GM18873 (cell line): ENCODE data around the gene KIAA1671.

Experiments used
- ATAC-seq: cut with Tn5 transposase; IDR thresholded peaks from one replicate; pipeline ENCODE4 v1.9.1; 2021; ENCODE audit warnings: mild to moderate bottlenecking, moderate library complexity, moderate number of reproducible peaks; ENCODE audit not compliant: unreplicated experiment, low FRiP score

The KIAA1671 gene

DNA sequence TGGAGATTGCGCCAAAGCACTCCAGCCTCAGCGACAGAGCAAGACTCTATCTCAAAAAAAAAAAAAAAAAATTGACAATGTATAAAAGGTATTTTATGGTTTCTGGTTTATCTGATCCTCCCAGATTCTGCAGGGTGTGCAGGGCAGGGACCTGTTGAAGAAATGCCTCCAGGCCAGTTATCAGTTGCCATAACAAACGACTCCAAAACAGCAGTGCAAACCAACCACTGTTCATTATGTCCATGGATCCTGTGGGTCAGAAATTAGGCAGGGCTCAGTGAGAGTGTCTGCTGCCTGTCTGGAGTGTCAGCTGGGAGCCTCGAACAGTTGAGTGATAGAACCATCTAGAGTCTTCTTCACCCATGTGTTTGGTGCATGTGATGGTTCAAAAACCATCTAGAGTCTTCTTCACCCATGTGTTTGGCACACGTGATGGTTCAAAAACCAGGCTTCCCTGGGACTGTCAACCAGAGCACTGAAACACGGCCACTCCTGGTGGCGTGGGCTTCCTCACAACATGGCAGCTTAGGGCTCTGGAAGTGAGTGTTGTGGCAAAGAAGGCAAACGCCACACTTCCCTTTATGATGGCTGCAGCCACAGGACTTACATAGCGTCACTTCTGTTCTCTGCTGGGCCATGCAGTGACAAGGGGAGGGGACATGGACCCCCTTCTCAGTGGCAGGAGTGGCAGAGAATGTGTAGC lies 132.0 kb downstream of the KIAA1671 start:
- ATAC-seq, result no peak

DNA sequence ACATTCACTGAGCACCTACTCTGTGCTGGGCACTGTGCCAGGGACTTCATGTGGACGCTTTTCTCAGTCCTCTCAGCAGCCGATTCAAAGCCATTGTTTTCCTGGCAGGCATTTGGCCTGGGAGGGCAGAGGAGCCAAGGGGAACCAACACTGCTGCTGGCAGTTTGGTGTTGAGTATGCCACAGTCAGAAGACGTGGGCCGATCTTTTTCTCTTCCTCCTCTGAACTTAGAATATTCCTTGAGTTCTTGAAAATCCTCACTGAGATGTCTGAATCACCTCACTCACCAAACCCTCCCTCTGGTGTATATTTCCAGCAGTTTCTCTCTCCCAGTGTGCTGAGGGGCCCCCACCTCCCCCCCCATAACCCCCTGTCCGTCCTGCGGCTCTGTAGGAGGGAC lies 132.6 kb downstream of the KIAA1671 start:
- no peak for ATAC-seq

DNA sequence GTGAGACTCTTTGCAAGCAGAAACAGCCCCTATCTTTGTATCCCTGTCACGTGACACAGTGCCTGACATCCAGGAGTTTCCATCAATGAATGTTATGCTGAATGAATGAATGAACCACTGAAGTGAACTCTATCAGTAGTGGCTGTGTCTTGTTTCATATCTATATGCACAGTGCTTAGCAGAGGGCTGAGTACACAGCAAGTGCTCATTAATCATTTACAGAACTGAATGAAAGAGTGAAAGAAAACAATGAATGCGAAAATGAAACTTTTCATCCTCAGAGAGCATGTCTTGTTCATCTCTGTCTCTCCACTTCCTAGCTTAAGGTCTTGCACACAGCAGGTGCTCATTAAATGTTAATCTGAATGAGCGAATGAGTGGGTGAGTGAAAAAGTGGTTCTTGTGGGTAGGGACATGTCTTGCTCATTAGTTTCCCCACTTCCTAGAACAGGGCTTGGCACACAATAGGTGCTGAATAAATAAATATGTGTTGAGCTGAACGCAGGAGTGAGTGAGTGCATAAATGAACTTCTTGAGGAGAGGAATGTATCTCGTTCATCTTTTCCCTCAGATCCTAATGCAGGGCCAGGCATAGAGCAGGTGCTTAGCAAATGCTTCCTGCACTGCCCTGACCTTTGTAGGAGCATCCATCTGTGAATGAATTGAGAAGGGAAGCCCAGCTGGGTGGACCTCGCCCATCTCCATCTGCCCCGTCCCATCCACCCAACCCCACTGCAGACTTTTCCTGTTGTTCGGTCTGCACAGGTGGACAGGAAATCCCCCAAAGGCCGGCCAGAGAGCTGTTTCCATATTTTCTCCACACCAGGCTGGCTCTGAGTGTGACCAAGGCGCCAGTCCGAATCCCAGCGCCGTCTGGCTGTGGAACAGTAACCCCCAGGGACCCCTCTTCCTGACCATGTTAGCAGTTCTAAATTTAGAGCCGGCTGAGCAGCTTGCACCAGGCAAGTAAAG lies 133.7 kb downstream of the KIAA1671 start:
- ATAC-seq, result peak; percentile 82

DNA sequence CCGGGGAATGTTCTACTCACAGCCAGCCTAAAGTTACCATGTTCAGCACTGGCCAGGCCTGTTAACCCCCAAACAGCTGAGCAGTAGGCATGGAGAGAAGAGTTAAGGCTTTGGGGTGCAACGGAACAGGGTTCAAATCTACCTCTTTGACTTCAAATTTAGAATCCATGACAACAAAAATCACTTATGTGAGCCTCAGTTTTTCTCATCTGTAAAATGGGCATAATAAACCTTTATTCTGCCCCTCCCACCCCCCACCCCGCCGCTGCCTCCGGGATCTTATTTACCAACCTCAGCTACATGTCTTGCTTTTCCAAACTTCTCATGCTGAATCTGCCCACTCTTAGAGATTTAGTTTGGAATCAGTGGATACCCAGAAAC lies 134.4 kb downstream of the KIAA1671 start:
- ATAC-seq, result no peak

DNA sequence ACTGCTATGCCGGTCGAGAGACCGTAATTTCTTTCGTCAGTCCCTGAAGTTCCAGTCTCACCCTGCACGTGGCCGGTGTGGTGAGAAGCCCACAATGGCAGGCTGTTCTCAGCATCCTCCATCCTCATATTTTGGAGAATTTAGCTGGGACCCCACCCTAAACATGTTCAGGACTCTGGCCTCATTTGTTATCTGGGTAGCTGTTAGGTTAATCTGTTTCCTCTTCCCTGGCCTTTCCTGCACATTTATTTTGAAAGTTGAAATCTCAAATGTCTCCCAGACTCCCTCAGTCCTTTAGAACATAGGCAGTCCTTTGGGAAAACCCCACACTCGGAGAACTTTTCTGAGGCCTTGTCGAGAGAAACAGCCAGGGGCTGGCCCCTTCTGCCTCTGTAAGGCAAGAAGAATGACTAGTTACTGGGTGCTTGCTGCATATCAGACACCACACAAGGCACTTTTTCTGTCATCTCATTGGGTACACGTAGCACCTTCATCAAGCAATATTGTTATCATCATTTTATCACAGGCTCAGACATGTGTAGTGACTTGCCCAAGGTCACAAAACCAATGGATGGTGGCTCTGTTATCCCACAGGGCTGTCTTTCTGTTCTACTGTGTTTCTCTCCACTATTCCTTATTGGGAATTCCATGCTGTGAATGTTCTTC lies 137.8 kb downstream of the KIAA1671 start:
- no peak for ATAC-seq

DNA sequence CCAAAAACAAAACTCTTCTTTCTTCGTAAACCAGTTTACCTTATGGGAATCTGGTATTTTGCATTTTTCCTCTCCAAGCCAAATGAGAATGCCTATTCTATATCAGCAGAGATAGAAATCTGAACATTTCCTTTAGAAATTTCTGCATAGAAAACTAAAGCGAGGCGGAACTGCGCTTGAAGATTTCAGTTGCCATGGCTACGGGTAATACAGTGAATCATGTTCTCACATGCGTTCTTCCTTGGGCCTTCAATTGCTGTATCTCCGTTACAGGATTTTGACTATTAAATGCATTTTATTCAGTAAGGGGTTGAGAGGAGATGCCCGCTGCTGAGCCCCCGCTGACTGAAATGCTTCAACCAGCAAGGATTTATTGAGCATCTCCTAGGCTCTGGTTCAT lies 138.9 kb downstream of the KIAA1671 start:
- no peak for ATAC-seq

DNA sequence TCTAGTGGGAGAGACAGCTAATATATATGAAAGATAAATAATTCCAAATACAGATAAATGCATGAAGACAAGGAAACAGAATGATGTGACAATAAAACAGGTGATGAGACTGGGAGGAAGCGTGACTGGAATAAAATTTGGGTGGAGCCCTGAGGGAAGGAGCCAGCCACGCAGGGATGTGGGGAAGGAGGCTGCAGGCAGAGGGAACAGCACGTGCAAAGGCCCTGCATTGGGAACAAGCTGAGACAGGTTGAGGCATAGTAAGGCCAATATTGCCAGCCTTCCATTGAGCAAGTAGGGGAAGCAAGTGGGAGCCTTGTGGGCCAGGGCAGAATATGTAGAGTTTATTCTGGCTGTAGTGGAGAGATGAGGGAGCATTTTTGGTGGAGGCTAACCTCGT lies 139.6 kb downstream of the KIAA1671 start:
- no peak for ATAC-seq

DNA sequence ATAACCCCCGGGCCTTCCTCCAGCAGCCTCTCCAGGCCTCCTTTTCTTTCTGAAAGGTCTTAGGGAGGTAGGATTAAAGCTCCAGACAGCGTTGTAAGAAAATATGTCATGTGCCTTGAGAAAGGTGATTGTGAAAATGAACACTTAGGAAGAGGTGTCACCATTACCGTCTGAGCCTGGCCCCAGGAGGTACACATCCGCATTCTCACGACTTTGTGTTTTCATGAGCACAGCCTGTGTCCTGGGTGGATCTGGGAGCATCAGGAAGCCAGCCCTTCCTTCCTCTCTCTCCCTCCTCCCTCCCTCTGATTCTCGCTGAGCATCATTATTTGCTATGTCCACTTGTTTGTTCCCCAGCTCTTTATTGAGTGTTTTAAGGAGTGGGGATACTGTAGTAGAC lies 142.1 kb downstream of the KIAA1671 start:
- no peak for ATAC-seq

DNA sequence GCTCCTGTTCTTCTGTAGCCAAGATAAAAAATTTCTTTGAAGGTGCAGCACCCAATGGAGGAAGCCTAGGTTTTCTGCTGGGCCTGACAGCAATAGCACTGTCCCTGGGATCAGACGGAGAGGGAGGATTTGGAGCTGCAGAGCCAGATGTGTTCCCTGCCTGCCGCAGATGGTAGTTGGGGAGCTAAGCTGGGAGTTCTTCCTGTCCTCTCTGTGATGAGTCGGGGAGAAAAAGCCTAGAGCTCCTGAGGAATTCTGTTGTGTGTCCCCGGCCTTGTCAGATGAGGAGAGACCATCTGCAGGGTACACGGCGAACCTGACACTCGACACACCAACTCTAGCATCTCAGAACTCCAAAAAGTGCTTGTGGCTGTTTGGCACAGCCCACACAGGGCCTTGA lies 143.4 kb downstream of the KIAA1671 start:
- ATAC-seq, result no peak

DNA sequence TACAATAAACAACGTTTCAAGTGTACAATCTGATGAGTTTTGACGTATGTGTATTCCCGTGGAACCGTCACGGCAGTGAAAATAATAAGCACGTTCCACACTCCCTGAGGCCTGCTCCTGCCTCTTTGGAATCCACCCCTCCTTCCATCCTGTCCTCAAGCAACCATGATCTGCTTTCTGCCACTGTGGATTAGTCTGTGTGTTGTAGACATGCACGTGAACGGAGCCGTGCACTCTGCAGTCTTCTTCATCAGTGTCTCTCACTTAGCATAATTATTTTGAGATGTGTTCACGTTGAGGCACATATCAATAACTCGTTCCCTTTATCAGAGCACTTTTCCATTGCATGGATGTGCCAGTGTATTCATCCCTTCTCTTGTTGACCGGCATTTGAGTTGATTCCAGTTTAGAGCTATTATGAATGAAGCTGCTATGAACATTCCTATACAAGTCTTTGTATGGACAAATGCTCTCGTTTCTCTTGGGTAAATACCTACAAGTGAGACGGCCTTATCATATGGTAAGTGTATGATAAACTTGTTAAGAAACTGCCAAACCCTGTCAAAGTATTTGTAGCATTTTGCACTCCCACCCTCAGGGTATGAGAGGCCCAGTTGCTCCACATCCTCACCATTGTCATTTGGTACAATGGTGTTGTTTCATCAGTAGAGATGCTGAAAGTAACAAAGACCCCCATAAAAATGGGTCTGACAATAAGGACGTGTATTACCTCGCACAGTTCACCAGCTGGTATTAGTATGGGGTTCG lies 144.3 kb downstream of the KIAA1671 start:
- no peak for ATAC-seq

DNA sequence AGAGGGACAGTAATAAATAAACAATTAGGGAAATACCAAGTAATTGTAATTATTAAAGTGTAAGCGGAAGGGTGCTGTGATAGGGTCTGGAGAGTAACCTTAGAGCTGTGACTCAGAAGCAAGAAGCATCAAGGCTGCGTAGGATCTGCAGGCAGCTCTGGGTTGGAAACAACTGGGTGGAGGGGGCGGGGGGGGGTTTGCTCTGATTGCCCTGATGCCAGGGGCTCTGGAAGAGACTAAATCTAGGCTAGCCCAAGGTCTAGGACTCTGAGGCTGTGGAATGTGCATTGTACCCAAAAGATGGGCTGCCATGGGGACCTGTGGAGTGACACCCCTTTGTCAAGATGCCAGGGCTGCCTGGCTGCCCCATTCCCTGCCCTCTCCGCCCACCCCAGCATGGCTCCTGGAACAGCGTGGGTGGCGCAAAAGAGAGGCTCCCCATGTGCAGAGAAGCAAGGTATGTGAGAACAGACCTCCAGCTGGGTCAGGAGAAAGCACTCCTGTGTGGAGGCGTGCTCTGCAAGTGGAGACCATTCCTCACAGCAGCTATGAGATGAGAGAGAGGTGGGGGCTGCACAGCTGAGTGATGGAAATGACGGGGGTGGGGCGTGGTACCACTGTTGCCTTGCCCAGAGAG lies 146.0 kb downstream of the KIAA1671 start:
- ATAC-seq, result no peak

DNA sequence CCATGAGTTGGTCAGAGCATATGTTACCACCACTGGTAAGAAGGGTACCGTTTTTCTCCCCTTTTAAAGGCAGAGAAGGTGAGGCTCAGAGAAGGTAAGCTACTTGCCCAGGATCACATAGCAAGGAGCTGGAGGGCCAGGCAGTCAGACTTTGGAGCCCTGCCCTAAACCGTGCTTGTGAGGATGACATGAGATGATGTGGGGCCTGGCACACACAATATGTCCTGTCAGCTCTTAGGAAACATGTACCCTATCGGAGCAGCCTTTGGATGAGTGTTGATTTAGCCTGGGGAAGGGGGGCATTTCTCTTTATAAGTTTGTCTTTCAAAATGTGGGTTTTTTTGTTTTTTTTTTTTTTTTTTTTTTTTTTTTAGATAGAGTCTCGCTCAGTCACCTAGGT lies 146.7 kb downstream of the KIAA1671 start:
- no peak for ATAC-seq

DNA sequence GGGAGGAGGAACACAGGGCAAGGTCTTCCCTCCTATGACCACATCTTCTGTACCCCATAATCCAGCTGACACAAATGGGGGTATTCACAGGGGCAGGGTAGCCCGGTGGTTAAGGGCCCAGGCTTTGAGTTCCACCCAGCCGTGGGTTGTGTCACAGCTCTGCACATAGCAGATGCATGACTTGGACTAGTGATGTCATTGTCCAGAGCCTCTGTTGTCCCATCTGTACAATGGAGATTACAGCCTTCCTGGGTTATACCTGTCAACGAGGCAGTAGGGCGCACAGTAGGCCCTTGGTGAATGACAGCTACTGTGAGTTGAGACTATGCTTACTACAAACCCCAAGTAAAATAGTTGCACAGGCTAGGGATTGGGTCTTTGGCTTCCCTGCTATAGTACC lies 147.9 kb downstream of the KIAA1671 start:
- ATAC-seq, result no peak

DNA sequence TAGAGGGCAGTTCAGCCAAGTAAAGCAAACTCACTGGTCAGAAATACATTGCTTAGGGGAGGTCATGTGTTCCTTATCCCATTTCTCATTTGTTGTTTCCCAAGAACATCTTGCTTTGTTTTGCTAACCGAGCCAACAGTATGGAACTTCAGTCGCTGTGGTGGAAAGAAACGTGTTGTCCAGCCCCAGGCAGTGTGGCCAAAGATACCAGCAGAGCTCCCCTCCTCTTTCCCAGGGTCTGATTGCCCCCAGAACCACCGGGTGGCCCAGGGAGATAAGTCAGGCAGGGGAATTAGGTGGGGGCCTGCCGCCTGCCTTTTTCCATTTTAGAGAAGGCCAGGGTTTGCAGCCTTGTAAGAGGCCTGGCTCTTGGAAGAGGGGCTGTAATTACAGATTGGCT lies 148.4 kb downstream of the KIAA1671 start:
- no peak for ATAC-seq

DNA sequence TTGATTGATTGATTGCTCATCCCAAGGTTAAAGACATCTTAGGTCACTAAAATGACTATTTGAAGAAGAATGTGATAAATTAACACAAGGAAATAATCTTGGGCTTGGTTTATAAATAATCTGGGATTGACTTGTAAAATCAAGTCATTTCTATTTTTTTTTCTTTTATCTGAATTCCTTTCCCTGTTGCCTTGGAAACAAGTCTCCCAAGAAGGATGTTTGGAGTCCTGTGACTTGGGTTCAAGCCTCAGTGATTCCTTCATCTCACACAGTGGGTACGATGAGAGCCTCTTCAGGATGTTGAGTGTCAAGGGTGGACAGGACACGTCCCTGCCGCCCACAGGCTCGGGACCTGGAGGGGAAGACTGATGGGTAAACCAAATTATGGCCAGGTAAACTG lies 149.0 kb downstream of the KIAA1671 start:
- no peak for ATAC-seq

DNA sequence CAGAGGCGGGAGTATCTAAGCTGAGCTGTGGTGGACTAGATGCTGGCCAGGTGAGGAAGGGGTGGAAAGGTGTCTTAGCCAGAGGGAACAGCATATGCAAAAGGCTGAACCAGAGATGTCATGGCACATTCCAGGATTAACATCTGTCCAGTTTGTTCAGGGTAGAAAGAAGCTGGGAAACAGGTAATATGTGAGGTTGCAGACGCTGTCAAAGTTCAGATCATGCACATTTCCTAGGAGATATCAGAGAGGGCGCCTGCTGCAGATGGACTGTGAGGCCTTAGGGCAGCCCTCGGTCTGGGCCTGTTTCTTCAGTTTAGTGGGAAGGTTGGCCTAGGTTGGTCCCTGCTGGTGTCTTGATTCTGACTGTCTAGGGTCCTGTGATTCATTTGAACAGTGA lies 149.5 kb downstream of the KIAA1671 start:
- ATAC-seq, result no peak

DNA sequence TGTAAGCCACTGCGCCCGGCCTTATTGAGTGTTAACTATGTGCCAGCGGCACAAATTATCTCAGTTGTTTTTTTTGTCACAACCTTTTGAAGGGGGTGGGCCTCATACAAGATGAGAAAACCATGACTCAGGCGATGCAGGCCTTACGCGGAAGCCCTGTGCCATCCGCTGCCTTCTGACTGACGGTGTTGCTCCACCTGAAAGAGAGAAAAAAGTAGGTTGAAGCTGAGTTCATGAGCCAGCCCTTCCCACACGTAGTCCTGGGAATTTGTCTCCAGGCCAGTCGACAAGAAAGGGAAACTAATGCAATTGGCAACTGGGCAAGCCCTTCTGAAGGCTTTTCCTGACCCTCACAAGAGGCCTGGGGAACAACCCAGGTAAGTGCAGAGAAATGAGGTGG lies 150.2 kb downstream of the KIAA1671 start:
- ATAC-seq, result no peak

DNA sequence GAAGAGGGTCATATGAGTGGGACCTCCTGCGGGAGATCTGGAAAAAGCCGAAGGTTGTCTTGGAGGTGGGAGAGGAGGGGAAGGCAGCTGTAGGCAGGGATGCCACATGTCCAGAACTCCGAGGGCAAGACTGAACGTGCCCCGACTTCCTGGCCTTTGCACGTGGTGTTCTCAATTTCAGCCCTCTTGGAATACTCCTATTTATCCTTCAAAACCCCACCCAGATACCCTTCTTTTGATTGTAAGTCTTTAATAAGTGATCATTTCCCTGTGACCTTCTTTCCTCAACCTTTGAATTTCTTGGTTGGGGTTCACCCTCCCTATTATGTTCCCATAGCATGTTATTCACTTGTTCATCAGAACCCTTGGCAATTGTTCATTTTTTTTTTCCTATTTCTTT lies 151.9 kb downstream of the KIAA1671 start:
- no peak for ATAC-seq

DNA sequence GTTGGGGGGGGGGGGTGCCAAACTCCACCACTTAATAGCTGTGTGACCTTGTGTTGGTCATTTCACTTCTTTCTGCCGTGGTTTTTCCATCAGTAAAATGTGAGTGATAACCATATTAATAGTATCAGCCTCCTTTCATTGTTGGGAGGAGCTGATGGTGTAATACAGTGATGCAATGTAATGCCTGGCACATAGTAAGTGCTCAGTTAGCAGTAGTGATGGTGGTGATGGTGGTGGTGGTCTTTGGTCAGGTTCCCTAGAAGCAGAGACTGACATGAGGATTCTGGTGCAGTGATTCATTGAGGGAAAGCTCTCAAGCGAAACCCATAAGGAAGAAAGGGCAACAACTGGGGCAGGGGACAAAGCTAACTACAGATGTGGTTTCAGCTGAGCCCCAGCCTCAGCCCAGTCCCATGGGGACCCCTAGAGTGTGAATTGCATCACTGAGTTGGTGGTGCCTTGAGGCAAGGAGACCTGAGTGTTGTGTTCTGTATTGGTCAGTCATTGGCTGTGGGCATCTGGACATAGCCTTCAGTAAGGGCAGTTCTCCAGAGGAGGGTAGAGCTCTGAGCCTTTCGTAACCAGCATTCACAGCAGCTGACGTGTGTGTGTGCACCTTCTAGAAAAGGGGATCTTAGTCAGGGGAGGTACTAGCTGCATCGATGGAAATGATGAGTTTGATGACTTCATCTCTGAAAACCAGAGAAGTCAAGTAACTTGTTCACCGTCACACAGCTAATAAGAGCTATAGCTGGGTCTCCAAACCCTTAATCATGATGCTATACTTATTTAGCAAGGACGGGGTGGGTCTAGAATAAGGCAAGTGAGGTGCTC lies 153.5 kb downstream of the KIAA1671 start:
- ATAC-seq, result no peak
